Skin epidermis (tissue), 12 donors: ENCODE results near the gene GATA2.

Source experiments
- H3K27ac ChIP-seq, 21 experiments: fragments of 200-600 bp; sonication (generic) in 11 of 21; one replicate each; pipeline ENCODE4 v1.5.0; 2020; ENCODE audit warnings: mild to moderate bottlenecking in 3 of 21, inconsistent platforms in 2 of 21, moderate library complexity in 2 of 21
- H3K4me3 ChIP-seq, 7 experiments: fragments of 200-600 bp; sonication (generic) in 2 of 7; one replicate each; pipeline ENCODE4 v1.5.0; 2020; ENCODE audit warnings: inconsistent platforms in 2 of 7, mild to moderate bottlenecking in 2 of 7, moderate library complexity in 1 of 7

GATA2 gene

GRCh38 chr3:128446821-128447220 is 46.2 kb downstream of the GATA2 start:
- H3K27ac ChIP-seq = no peak overlapping the region
- H3K4me3 ChIP-seq = no peak overlapping the region

- H3K4me3 ChIP-seq = no peak overlapping the region
Observed at GRCh38 chr3:128445357-128445756, 47.6 kb downstream of the GATA2 start.

GRCh38 chr3:128443771-128444170 is 49.2 kb downstream of the GATA2 start:
- H3K4me3 ChIP-seq = no peak overlapping the region
- H3K27ac ChIP-seq = no peak overlapping the region

More at GRCh38 chr3:128445357-128445756, 47.6 kb downstream of the GATA2 start:
- no peak overlapping the region for H3K27ac ChIP-seq

GRCh38 chr3:128442949-128443348 is 50.1 kb downstream of the GATA2 start:
- Histone ChIP-seq H3K27ac (no peak overlapping the region), H3K4me3 (no peak overlapping the region)

GRCh38 chr3:128442070-128442469 is 50.9 kb downstream of the GATA2 start:
- Histone ChIP-seq H3K27ac (no peak overlapping the region), H3K4me3 (no peak overlapping the region)

- H3K27ac ChIP-seq = no peak overlapping the region
- H3K4me3 ChIP-seq = no peak overlapping the region
Observed at GRCh38 chr3:128439226-128439625, 53.8 kb downstream of the GATA2 start.

- Histone ChIP-seq H3K27ac (no peak overlapping the region), H3K4me3 (no peak overlapping the region)
Observed at GRCh38 chr3:128438488-128439072, 54.4 kb downstream of the GATA2 start.

- H3K27ac ChIP-seq = no peak overlapping the region
- no peak overlapping the region for H3K4me3 ChIP-seq
Observed at GRCh38 chr3:128436214-128436613, 56.8 kb downstream of the GATA2 start.

- Histone ChIP-seq H3K4me3 (no peak overlapping the region), H3K27ac (no peak overlapping the region)
Observed at GRCh38 chr3:128435561-128435960, 57.4 kb downstream of the GATA2 start.

- Histone ChIP-seq H3K4me3 (no peak overlapping the region), H3K27ac (no peak overlapping the region)
Observed at GRCh38 chr3:128435058-128435457, 57.9 kb downstream of the GATA2 start.

GRCh38 chr3:128434524-128434923 is 58.5 kb downstream of the GATA2 start:
- no peak overlapping the region for H3K27ac ChIP-seq
- H3K4me3 ChIP-seq = no peak overlapping the region

- no peak overlapping the region for H3K4me3 ChIP-seq
- H3K27ac ChIP-seq = no peak overlapping the region
Observed at GRCh38 chr3:128433837-128434165, 59.2 kb downstream of the GATA2 start.

- Histone ChIP-seq H3K27ac (no peak overlapping the region), H3K4me3 (peak overlapping the region in 1 of 7 experiments; percentile 17)
Observed at GRCh38 chr3:128432971-128433836, 59.8 kb downstream of the GATA2 start.

- Histone ChIP-seq H3K27ac (no peak overlapping the region), H3K4me3 (peak overlapping the region in 1 of 7 experiments; percentile 17)
Observed at GRCh38 chr3:128432301-128432970, 60.6 kb downstream of the GATA2 start.

- Histone ChIP-seq H3K27ac (no peak overlapping the region), H3K4me3 (no peak overlapping the region)
Observed at GRCh38 chr3:128431803-128432300, 61.1 kb downstream of the GATA2 start.

GRCh38 chr3:128430731-128431130 is 62.3 kb downstream of the GATA2 start:
- H3K4me3 ChIP-seq = no peak overlapping the region
- H3K27ac ChIP-seq = no peak overlapping the region

GRCh38 chr3:128430301-128430700 is 62.7 kb downstream of the GATA2 start:
- Histone ChIP-seq H3K4me3 (no peak overlapping the region), H3K27ac (no peak overlapping the region)

- Histone ChIP-seq H3K4me3 (no peak overlapping the region), H3K27ac (no peak overlapping the region)
Observed at GRCh38 chr3:128429751-128430150, 63.2 kb downstream of the GATA2 start.
